ENCODE data around the gene LIMCH1. TPM values are rescaled to one million over a fixed set of nuclear protein-coding genes. Genes with fewer than 3 reads are reported as not detected.

Gene LIMCH1
- total RNA-seq, 1 donor from 2014 or later: not detected

DNA sequence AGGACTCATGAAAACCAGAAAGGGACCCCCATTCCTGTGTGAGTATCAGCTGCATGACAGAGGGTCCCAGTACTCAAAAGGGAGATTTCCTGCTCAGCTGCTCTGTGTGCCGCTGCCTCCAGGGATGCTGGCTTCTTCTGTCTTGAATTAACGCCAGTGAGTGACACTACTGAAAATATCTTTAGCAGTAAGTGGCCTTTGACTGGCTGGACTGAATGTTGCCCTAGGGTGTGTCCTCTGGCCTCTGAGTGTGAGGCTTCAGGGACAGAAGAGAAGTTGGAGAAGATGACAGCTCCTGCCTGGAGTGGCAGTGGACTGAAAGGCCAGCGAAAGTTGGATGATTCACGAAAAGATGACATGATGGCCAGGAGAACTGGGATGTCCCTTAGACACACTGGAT lies 95.4 kb downstream of the LIMCH1 start:
- Mint-ChIP-seq H3K27me3 (peaks cover under 1% of the 10 kb centered on the region), H3K9me3 (no peaks in the 10 kb centered on the region), H3K4me3 (no peak overlapping the region), H3K4me1 (no peaks in the 10 kb centered on the region), H3K27ac (no peak overlapping the region), H3K36me3 (ENCODE audit: low read depth) (no peaks in the 10 kb centered on the region)
- ChIA-PET CTCF (no interaction called here), POLR2A (no interaction called here)
- ATAC-seq (ENCODE audit: low read depth) (no peak), DNase-seq (no peak)
- TF ChIP-seq, protein P1, sequence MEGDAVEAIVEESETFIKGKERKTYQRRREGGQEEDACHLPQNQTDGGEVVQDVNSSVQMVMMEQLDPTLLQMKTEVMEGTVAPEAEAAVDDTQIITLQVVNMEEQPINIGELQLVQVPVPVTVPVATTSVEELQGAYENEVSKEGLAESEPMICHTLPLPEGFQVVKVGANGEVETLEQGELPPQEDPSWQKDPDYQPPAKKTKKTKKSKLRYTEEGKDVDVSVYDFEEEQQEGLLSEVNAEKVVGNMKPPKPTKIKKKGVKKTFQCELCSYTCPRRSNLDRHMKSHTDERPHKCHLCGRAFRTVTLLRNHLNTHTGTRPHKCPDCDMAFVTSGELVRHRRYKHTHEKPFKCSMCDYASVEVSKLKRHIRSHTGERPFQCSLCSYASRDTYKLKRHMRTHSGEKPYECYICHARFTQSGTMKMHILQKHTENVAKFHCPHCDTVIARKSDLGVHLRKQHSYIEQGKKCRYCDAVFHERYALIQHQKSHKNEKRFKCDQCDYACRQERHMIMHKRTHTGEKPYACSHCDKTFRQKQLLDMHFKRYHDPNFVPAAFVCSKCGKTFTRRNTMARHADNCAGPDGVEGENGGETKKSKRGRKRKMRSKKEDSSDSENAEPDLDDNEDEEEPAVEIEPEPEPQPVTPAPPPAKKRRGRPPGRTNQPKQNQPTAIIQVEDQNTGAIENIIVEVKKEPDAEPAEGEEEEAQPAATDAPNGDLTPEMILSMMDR (IDR thresholded peaks at IDR 0.05): no peak
- intact Hi-C loops (cut with micrococcal nuclease): no loop called here

DNA sequence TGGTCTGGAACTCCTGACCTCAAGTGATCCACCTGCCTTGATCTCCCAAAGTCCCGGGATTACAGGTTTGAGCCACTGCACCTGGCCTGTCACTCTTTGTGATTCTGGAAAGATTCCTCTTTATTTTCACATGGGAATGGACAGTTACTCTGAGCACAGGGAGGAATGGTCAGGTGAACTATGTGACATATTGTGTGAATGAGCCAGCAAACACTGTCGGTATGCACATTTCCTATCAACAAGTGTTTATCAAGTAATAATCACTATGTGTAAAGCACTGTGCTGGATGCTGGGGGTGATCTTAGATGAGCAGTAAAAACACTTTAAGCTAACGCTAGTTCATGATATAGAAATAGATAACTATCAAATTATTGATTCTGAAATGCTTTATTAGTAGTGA lies 97.5 kb downstream of the LIMCH1 start:
- Mint-ChIP-seq H3K36me3 (ENCODE audit: low read depth) (no peaks in the 10 kb centered on the region), H3K27ac (no peak overlapping the region), H3K27me3 (peaks cover 6% of the 10 kb centered on the region), H3K4me3 (no peak overlapping the region), H3K9me3 (no peaks in the 10 kb centered on the region), H3K4me1 (no peaks in the 10 kb centered on the region)
- CTCF ChIA-PET: no interaction called here
- DNase-seq (no peak), ATAC-seq (ENCODE audit: low read depth) (no peak)
- intact Hi-C loops (cut with micrococcal nuclease): no loop called here
- POLR2A ChIA-PET: no interaction called here
- TF ChIP-seq, protein P1 (IDR thresholded peaks at IDR 0.05): no peak

DNA sequence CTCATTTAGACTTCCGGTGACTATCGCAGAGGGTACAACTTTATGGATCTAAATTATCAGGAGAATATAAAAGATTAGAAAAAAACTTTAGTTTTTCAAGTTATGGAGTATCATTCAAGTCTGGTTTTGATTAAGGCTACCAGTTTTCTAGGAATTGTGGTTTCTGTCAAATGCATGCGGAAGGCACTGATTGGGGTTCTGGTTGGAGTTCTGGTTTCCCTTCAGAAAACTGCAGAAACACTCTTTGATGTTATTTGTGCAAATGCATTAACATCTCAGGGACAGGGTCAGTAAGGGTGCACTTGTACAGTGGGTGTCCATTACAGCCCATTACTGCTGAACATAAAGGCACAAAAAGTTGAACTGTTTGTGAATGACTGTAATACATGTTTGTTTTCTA lies 100.2 kb downstream of the LIMCH1 start:
- no peak for ATAC-seq (ENCODE audit: low read depth)
- Mint-ChIP-seq H3K4me1 (no peaks in the 10 kb centered on the region), H3K36me3 (ENCODE audit: low read depth) (no peaks in the 10 kb centered on the region), H3K4me3 (no peak overlapping the region), H3K27ac (no peak overlapping the region), H3K27me3 (peaks cover 11% of the 10 kb centered on the region), H3K9me3 (no peaks in the 10 kb centered on the region)
- no peak for DNase-seq
- intact Hi-C loops (cut with micrococcal nuclease): no loop called here
- POLR2A ChIA-PET: no interaction called here
- TF ChIP-seq, protein P1 (IDR thresholded peaks at IDR 0.05): no peak
- CTCF ChIA-PET: no interaction called here

DNA sequence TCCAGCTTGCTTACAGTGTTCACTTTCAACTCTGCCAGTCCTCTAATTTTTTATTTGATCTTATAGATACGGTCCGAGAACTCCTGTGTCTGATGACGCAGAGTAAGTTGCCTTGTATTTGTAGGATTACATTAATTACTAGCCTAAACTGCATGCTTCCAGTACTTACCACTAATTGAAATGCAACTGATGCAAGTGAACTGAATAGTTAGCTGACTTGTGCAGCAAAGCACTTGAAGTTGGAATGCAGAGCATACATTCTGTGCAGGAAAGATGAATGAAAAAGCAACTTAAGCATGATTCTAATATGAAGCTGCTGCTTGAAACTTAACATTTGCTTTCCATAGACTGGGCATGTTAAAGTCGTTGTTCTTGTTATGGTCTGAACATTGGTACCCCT lies 100.9 kb downstream of the LIMCH1 start:
- ChIA-PET POLR2A (no interaction called here), CTCF (interaction anchor here (0.6 kb wide), 1 partner anchor 28 kb away, joined by 3 read pairs; no protein-coding TSS in a partner anchor)
- H3K4me1 Mint-ChIP-seq: no peaks in the 10 kb centered on the region
- TF ChIP-seq, protein P1 (IDR thresholded peaks at IDR 0.05): no peak
- H3K9me3 Mint-ChIP-seq: no peaks in the 10 kb centered on the region
- no peak for DNase-seq
- no peak overlapping the region for H3K27ac Mint-ChIP-seq
- H3K27me3 Mint-ChIP-seq: peaks cover 12% of the 10 kb centered on the region
- no peak for ATAC-seq (ENCODE audit: low read depth)
- H3K4me3 Mint-ChIP-seq: no peak overlapping the region
- H3K36me3 Mint-ChIP-seq (ENCODE audit: low read depth): no peaks in the 10 kb centered on the region
- intact Hi-C loops (cut with micrococcal nuclease): no loop called here

DNA sequence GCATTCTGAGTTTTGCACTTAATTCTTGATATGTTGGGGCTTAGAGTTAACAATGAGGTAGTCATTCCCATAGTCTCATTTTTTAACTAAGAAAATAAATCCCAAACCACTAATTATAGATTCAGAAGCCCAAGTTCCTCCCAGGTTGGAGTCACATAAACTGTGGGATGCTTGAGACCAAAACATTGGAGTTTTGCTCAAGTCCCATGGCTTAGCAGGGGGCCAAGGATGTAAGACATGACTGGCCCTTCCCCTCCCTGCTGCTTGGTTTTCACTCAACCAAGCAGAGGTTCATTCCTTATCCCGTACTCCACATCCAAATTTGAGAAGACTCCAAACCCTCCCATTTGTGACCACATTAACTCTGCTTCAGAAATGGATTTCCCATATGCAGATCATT lies 101.3 kb downstream of the LIMCH1 start:
- H3K4me3 Mint-ChIP-seq: no peak overlapping the region
- H3K36me3 Mint-ChIP-seq (ENCODE audit: low read depth): no peaks in the 10 kb centered on the region
- no peak for ATAC-seq (ENCODE audit: low read depth)
- no peaks in the 10 kb centered on the region for H3K9me3 Mint-ChIP-seq
- H3K27me3 Mint-ChIP-seq: peaks cover 12% of the 10 kb centered on the region
- no peak overlapping the region for H3K27ac Mint-ChIP-seq
- CTCF ChIA-PET: no interaction called here
- intact Hi-C loops (cut with micrococcal nuclease): no loop called here
- POLR2A ChIA-PET: no interaction called here
- TF ChIP-seq, protein P1 (IDR thresholded peaks at IDR 0.05): no peak
- no peaks in the 10 kb centered on the region for H3K4me1 Mint-ChIP-seq
- no peak for DNase-seq
